Neural progenitor cell (in vitro differentiated cells): ENCODE data around the gene UBE3A.

Experiments
- EZH2 ChIP-seq: fragments of 200-600 bp; sonication (generic); IDR thresholded peaks from 2 replicates; pipeline ENCODE4 v1.6.1; 2017; ENCODE audit warnings: antibody characterized with exemption, mild to moderate bottlenecking, moderate library complexity
- TF ChIP-seq, protein P1 (sequence below): fragments of 200-600 bp; sonication (generic); IDR thresholded peaks from 2 replicates; pipeline ENCODE4 v1.5.1; 2017; ENCODE audit warnings: antibody characterized with exemption, mild to moderate bottlenecking

DNA sequence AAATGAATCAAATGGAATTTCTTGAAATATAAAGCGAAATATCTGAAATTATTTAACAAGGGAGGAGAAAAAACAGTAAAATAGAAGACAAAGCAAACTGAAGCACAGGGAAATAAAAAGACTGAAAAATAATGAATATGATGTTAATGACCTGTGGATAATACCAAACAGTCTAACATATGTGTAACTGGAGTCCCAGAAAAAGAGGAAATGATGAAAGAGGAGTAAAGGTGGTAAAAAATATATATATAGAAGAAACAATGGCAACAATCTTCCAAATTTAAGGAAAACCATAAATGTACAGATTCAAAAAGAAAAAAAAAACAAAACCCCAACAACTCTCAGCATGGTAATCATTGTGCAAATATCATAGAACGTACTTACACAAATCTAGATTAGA, 21.2 kb downstream of the UBE3A start:
- TF ChIP-seq, protein P1, sequence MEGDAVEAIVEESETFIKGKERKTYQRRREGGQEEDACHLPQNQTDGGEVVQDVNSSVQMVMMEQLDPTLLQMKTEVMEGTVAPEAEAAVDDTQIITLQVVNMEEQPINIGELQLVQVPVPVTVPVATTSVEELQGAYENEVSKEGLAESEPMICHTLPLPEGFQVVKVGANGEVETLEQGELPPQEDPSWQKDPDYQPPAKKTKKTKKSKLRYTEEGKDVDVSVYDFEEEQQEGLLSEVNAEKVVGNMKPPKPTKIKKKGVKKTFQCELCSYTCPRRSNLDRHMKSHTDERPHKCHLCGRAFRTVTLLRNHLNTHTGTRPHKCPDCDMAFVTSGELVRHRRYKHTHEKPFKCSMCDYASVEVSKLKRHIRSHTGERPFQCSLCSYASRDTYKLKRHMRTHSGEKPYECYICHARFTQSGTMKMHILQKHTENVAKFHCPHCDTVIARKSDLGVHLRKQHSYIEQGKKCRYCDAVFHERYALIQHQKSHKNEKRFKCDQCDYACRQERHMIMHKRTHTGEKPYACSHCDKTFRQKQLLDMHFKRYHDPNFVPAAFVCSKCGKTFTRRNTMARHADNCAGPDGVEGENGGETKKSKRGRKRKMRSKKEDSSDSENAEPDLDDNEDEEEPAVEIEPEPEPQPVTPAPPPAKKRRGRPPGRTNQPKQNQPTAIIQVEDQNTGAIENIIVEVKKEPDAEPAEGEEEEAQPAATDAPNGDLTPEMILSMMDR = no peak
- no peak for TF ChIP-seq EZH2
